Measurements from ENCODE around the gene IMMP2L. TPM values are rescaled to one million over a fixed set of nuclear protein-coding genes. Genes with fewer than 3 reads are reported as not detected.
A peak's percentile ranks its signal among the peaks of the same experiment; 100 is the strongest.

The IMMP2L gene
- polyA plus RNA-seq, 2 of the 4 experiments (the other 2 are of a cell fraction), result 16.1 to 23.8 TPM

DNA sequence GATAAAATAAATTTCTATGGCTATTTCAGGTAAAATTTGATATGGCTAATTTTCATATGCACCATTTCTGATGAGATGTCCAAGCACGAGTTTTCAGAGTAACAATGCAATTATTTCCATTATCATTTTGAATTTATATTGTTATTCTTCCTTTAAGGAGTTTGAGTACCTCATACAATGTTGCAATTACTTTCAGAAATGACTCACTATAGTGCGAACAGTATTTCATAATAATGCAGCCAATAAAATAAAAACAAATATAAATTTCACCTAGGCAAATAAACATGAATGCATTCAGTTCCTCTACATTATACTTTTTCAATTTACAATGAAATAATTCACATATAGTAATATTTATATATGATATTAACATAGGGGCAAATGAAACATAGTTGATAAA, 550.1 kb downstream of the IMMP2L start:
- peaks cover 36% of the 10 kb centered on the region for H3K4me1 ChIP-seq
- peak; percentile 61 for FAIRE-seq
- no peak overlapping the region for H3K4me3 ChIP-seq
- TF ChIP-seq POLR2AphosphoS2 (conservative IDR thresholded peaks at IDR 0.05; ENCODE audit: low read length), result no peak
- TF ChIP-seq NPAS2 (CRISPR knock-in tag; IDR thresholded peaks at IDR 0.05; ENCODE audit: borderline replicate concordance), result no peak
- no peak for TF ChIP-seq RAD21 (conservative IDR thresholded peaks at IDR 0.05 in 1 of 2, IDR thresholded peaks at IDR 0.05 in 1 of 2)
- no peak for TF ChIP-seq FOXS1 (CRISPR knock-in tag; IDR thresholded peaks at IDR 0.05)
- TF ChIP-seq NFE2L2 (conservative IDR thresholded peaks at IDR 0.05; ENCODE audit: low read length), result no peak
- TF ChIP-seq GATA3 (IDR thresholded peaks at IDR 0.05; ENCODE audit: borderline replicate concordance), result no peak
- TF ChIP-seq EP300 (IDR thresholded peaks at IDR 0.05), result no peak
- no peak for TF ChIP-seq NR3C1 (IDR thresholded peaks at IDR 0.05)
- TF ChIP-seq MAFK (IDR thresholded peaks at IDR 0.05; ENCODE audit: partially characterized antibody), result no peak
- peak; percentile 64 for TF ChIP-seq JUNB (IDR thresholded peaks at IDR 0.05)
- TF ChIP-seq KDM5A (IDR thresholded peaks at IDR 0.05), result no peak
- TF ChIP-seq, protein P1, sequence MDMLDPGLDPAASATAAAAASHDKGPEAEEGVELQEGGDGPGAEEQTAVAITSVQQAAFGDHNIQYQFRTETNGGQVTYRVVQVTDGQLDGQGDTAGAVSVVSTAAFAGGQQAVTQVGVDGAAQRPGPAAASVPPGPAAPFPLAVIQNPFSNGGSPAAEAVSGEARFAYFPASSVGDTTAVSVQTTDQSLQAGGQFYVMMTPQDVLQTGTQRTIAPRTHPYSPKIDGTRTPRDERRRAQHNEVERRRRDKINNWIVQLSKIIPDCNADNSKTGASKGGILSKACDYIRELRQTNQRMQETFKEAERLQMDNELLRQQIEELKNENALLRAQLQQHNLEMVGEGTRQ (IDR thresholded peaks at IDR 0.05), result no peak
- TF ChIP-seq, protein P2, sequence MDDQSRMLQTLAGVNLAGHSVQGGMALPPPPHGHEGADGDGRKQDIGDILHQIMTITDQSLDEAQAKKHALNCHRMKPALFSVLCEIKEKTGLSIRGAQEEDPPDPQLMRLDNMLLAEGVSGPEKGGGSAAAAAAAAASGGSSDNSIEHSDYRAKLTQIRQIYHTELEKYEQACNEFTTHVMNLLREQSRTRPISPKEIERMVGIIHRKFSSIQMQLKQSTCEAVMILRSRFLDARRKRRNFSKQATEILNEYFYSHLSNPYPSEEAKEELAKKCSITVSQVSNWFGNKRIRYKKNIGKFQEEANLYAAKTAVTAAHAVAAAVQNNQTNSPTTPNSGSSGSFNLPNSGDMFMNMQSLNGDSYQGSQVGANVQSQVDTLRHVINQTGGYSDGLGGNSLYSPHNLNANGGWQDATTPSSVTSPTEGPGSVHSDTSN (IDR thresholded peaks at IDR 0.05), result no peak
- TF ChIP-seq CEBPB (IDR thresholded peaks at IDR 0.05), result peak; percentile 80 to 89
- TF ChIP-seq, protein P3, sequence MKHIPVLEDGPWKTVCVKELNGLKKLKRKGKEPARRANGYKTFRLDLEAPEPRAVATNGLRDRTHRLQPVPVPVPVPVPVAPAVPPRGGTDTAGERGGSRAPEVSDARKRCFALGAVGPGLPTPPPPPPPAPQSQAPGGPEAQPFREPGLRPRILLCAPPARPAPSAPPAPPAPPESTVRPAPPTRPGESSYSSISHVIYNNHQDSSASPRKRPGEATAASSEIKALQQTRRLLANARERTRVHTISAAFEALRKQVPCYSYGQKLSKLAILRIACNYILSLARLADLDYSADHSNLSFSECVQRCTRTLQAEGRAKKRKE (CRISPR knock-in tag; IDR thresholded peaks at IDR 0.05; ENCODE audit: low read depth), result no peak
- TF ChIP-seq ZC3H11A (IDR thresholded peaks at IDR 0.05), result no peak
- TF ChIP-seq ZNF302 (CRISPR knock-in tag; IDR thresholded peaks at IDR 0.05), result no peak
- no peak for TF ChIP-seq HOXB5 (CRISPR knock-in tag; IDR thresholded peaks at IDR 0.05)
- no peak for TF ChIP-seq KDM1A (IDR thresholded peaks at IDR 0.05; ENCODE audit: low read depth)
- TF ChIP-seq TFCP2L1 (CRISPR knock-in tag; IDR thresholded peaks at IDR 0.05), result no peak
- TF ChIP-seq, protein P4, sequence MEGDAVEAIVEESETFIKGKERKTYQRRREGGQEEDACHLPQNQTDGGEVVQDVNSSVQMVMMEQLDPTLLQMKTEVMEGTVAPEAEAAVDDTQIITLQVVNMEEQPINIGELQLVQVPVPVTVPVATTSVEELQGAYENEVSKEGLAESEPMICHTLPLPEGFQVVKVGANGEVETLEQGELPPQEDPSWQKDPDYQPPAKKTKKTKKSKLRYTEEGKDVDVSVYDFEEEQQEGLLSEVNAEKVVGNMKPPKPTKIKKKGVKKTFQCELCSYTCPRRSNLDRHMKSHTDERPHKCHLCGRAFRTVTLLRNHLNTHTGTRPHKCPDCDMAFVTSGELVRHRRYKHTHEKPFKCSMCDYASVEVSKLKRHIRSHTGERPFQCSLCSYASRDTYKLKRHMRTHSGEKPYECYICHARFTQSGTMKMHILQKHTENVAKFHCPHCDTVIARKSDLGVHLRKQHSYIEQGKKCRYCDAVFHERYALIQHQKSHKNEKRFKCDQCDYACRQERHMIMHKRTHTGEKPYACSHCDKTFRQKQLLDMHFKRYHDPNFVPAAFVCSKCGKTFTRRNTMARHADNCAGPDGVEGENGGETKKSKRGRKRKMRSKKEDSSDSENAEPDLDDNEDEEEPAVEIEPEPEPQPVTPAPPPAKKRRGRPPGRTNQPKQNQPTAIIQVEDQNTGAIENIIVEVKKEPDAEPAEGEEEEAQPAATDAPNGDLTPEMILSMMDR (IDR thresholded peaks at IDR 0.05), result no peak
- TF ChIP-seq, protein P5, sequence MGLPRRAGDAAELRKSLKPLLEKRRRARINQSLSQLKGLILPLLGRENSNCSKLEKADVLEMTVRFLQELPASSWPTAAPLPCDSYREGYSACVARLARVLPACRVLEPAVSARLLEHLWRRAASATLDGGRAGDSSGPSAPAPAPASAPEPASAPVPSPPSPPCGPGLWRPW (IDR thresholded peaks at IDR 0.05), result peak; percentile 72; the same call in 1 of the 2 replicates
- peak; percentile 69; the same call in 1 of the 2 replicates for TF ChIP-seq FOSL2 (IDR thresholded peaks at IDR 0.05)
- peak; percentile 83 for TF ChIP-seq FOSL2 (CRISPR knock-in tag; IDR thresholded peaks at IDR 0.05)
- ChIA-PET POLR2A (no interaction called here), CTCF (no interaction called here)
- H3K27ac ChIP-seq, result no peak overlapping the region; a peak in 1 of 6 replicates
- DNase-seq (ENCODE audit: low read depth in 1 of 2, low spot score in 1 of 2), result peak in 1 of 2 experiments; percentile 9
- no peak for ATAC-seq
- peak overlapping the region; percentile 55 for H3K4me2 ChIP-seq
- H3K9me3 ChIP-seq, result no peaks in the 10 kb centered on the region
- WGBS (ENCODE audit: missing lambda C conversion rate), result 7% methylated on average over 2 of the region's 2 CpGs

DNA sequence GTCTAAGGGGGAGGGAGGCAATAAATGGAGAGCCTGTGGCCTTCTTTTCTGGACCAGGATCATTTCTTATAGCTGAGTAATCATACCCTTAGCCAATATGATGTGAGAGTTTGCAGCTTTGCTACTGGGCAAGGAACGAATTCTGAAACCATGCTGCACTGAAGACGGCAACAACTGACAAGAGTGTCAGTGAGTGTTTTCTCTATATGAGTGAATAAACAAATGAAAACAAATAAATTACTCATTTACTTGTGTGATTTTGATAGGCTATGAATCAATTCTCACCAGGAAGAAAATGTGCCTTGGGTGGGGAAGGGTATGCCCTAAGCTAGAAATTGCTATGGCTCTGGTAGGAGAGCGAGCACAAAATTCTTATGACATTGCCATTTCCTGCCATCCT, 550.8 kb downstream of the IMMP2L start:
- CTCF ChIA-PET, result interaction anchor here (0.8 to 1.1 kb wide), 2 partner anchors 37 to 63 kb away, joined by 3 to 4 read pairs; no protein-coding TSS in a partner anchor
- Histone ChIP-seq H3K9me3 (no peaks in the 10 kb centered on the region), H3K4me1 (peaks cover 36% of the 10 kb centered on the region), H3K4me3 (no peak overlapping the region), H3K27ac (peak overlapping the region; percentile 18 to 35; a peak in 3 of 6 replicates), H3K4me2 (peak overlapping the region; percentile 55)
- ATAC-seq (no peak), DNase-seq (ENCODE audit: low read depth in 1 of 2, low spot score in 1 of 2) (no peak), FAIRE-seq (no peak)
- WGBS (ENCODE audit: missing lambda C conversion rate), result 79% methylated on average over 3 of the region's 3 CpGs
- POLR2A ChIA-PET, result no interaction called here
- no peak for TF ChIP-seq TFCP2L1 (CRISPR knock-in tag; IDR thresholded peaks at IDR 0.05)
- no peak for TF ChIP-seq SMC3 (IDR thresholded peaks at IDR 0.05)
- TF ChIP-seq, protein P3 (CRISPR knock-in tag; IDR thresholded peaks at IDR 0.05; ENCODE audit: low read depth), result no peak
- TF ChIP-seq EP300 (IDR thresholded peaks at IDR 0.05), result no peak
- no peak for TF ChIP-seq NPAS2 (CRISPR knock-in tag; IDR thresholded peaks at IDR 0.05; ENCODE audit: borderline replicate concordance)
- TF ChIP-seq EHF (CRISPR knock-in tag; IDR thresholded peaks at IDR 0.05), result no peak
- TF ChIP-seq KDM1A (IDR thresholded peaks at IDR 0.05; ENCODE audit: low read depth), result no peak
- TF ChIP-seq, protein P6, sequence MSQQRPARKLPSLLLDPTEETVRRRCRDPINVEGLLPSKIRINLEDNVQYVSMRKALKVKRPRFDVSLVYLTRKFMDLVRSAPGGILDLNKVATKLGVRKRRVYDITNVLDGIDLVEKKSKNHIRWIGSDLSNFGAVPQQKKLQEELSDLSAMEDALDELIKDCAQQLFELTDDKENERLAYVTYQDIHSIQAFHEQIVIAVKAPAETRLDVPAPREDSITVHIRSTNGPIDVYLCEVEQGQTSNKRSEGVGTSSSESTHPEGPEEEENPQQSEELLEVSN (IDR thresholded peaks at IDR 0.05; ENCODE audit: borderline replicate concordance, low read depth), result no peak
- TF ChIP-seq JUNB (IDR thresholded peaks at IDR 0.05), result no peak
- no peak for TF ChIP-seq ZC3H11A (IDR thresholded peaks at IDR 0.05)
- TF ChIP-seq, protein P5 (IDR thresholded peaks at IDR 0.05), result no peak
- no peak for TF ChIP-seq POLR2AphosphoS2 (conservative IDR thresholded peaks at IDR 0.05; ENCODE audit: low read length)
- TF ChIP-seq CHD2 (IDR thresholded peaks at IDR 0.05; ENCODE audit: low read length, partially characterized antibody), result no peak
- no peak for TF ChIP-seq RAD21 (conservative IDR thresholded peaks at IDR 0.05 in 1 of 2, IDR thresholded peaks at IDR 0.05 in 1 of 2)
- TF ChIP-seq RFX5 (IDR thresholded peaks at IDR 0.05), result no peak
- TF ChIP-seq, protein P1 (IDR thresholded peaks at IDR 0.05), result no peak

Data from A549 (cell line).